ENCODE results near the gene EIF3J. TPM values are rescaled to one million over a fixed set of nuclear protein-coding genes. Genes with fewer than 3 reads are reported as not detected.
"Not testable (repeated sequence)": the region's sequence is repeated elsewhere in the genome, so short reads cannot be mapped to it uniquely, and the experiment has no call there.

Gene EIF3J
- total RNA-seq, 1 experiment from 2014 or later = 38.2 TPM

DNA sequence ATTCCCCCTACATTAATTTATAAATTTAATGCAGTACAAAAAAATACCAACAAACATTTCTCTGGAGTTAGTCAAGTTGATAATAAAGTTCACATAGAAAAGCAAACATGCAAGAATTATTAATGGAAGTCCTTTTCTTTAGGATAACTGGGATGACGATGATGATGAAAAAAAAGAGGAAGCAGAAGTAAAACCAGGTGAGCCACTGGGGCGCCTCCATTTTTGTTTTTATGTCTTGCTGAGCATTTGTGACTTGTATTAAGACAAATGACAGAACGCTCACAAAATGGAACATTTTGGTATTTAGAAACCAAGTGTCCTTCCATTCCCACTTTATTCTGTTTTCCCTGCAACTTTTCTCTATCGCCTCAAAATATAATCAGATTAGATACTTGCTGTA lies 13.8 kb downstream of the EIF3J start:
- H4K20me1 ChIP-seq (ENCODE audit: low read length) = peaks cover 44% of the 10 kb centered on the region

DNA sequence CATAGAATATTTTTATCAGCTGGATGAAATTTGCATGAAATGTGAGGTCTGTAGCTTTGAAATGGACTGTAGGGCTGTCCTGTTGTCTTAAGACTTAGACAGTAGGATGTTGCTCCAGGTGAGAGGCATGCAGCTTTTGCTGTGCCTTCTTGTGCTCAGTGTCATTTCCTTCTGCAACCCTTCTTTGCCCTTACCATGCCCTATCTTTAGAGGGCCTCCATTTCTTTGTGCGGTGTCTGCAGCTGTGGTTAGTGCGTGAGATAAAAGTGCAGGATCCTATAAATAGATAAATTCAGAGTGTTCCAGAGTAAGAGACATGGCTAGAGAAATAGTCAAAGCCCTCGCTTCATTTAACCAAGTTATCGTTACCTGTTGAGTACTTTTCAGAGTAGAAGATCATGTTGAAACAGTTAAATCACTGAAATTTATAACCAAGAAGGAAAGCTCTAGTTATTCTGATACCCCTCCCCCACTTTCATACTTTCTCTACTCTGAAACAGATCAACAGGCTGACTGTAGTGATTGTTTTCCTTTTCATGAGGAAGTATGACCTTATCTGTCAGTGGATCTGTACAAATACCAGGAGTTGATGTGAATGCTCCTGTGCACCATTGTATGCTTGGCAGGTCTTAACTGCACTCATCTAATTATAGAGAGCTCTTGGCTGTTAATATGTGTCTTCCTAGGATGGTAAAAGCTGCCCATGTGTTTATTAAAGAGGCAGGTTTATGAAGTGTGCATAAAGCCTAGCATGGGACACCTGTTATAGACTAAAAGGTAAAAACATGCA lies 18.2 kb downstream of the EIF3J start:
- CTCF ChIA-PET = no interaction called here
- intact Hi-C loops (cut with micrococcal nuclease) = no loop called here
- TF ChIP-seq EZH2phosphoT487 (IDR thresholded peaks at IDR 0.05; ENCODE audit: borderline replicate concordance, low read length) (no peak), EZH2 (IDR thresholded peaks at IDR 0.05; ENCODE audit: low read length, unreplicated experiment) (no peak)
- TF ChIP-seq, protein P1, sequence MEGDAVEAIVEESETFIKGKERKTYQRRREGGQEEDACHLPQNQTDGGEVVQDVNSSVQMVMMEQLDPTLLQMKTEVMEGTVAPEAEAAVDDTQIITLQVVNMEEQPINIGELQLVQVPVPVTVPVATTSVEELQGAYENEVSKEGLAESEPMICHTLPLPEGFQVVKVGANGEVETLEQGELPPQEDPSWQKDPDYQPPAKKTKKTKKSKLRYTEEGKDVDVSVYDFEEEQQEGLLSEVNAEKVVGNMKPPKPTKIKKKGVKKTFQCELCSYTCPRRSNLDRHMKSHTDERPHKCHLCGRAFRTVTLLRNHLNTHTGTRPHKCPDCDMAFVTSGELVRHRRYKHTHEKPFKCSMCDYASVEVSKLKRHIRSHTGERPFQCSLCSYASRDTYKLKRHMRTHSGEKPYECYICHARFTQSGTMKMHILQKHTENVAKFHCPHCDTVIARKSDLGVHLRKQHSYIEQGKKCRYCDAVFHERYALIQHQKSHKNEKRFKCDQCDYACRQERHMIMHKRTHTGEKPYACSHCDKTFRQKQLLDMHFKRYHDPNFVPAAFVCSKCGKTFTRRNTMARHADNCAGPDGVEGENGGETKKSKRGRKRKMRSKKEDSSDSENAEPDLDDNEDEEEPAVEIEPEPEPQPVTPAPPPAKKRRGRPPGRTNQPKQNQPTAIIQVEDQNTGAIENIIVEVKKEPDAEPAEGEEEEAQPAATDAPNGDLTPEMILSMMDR (conservative IDR thresholded peaks at IDR 0.05; ENCODE audit: low read depth, low read length) = no peak
- H3K27me3 ChIP-seq (ENCODE audit: low read length) = no peaks in the 10 kb centered on the region
- DNase-seq (no peak), ATAC-seq (no peak)
- H3K9me3 ChIP-seq (ENCODE audit: low read length) = no peaks in the 10 kb centered on the region
- peaks cover 78% of the 10 kb centered on the region for H3K36me3 ChIP-seq (ENCODE audit: low read depth, low read length)
- H3K4me3 ChIP-seq (ENCODE audit: low read length) = no peak overlapping the region
- H3K9me2 ChIP-seq (replicated peaks; ENCODE audit: low read length) = no peaks in the 10 kb centered on the region
- BruUV-seq (replicated peaks) = no TSS peak
- H4K20me1 ChIP-seq (ENCODE audit: low read length) = peaks cover 24% of the 10 kb centered on the region
- POLR2A ChIA-PET (ENCODE audit: unreplicated experiment) = no interaction called here
- H3K9ac ChIP-seq (ENCODE audit: low read length) = no peak overlapping the region
- peaks cover 29% of the 10 kb centered on the region for H3K79me2 ChIP-seq (ENCODE audit: low read length)
- H2AFZ ChIP-seq (ENCODE audit: low read length) = no peak overlapping the region
- peaks cover 13% of the 10 kb centered on the region for H3K4me1 ChIP-seq (ENCODE audit: insufficient read depth, low read length)
- no peak overlapping the region for H3K27ac ChIP-seq (ENCODE audit: low read length)
- H3F3A ChIP-seq (ENCODE audit: low read length, unreplicated experiment) = no peaks in the 10 kb centered on the region
- H3K4me2 ChIP-seq (ENCODE audit: low read length) = no peak overlapping the region

More for the DNA sequence above, 13.8 kb downstream of the EIF3J start:
- ATAC-seq = no peak
- DNase-seq = no peak
- TF ChIP-seq EZH2 (IDR thresholded peaks at IDR 0.05; ENCODE audit: low read length, unreplicated experiment) (no peak), EZH2phosphoT487 (IDR thresholded peaks at IDR 0.05; ENCODE audit: borderline replicate concordance, low read length) (no peak)
- TF ChIP-seq, protein P1 (conservative IDR thresholded peaks at IDR 0.05; ENCODE audit: low read depth, low read length) = no peak; the same call in 1 of the 2 replicates
- no peaks in the 10 kb centered on the region for H3K9me2 ChIP-seq (replicated peaks; ENCODE audit: low read length)
- H3K4me2 ChIP-seq (ENCODE audit: low read length) = no peak overlapping the region
- H2AFZ ChIP-seq (ENCODE audit: low read length) = no peak overlapping the region
- BruUV-seq (replicated peaks) = no TSS peak
- intact Hi-C loops (cut with micrococcal nuclease) = no loop called here
- peaks cover 68% of the 10 kb centered on the region for H3K79me2 ChIP-seq (ENCODE audit: low read length)
- H3K4me1 ChIP-seq (ENCODE audit: insufficient read depth, low read length) = peaks cover 8% of the 10 kb centered on the region
- H3K9me3 ChIP-seq (ENCODE audit: low read length) = no peaks in the 10 kb centered on the region
- peaks cover 57% of the 10 kb centered on the region for H3K36me3 ChIP-seq (ENCODE audit: low read depth, low read length)
- ChIA-PET CTCF (interaction anchor here (1.0 kb wide), 2 partner anchors 11 to 122 kb away, joined by 3 to 5 read pairs; no protein-coding TSS in a partner anchor), POLR2A (ENCODE audit: unreplicated experiment) (interaction anchor here (0.6 kb wide), 1 partner anchor 148 kb away, joined by 3 read pairs; no protein-coding TSS in a partner anchor)
- H3K4me3 ChIP-seq (ENCODE audit: low read length) = no peak overlapping the region
- H3K9ac ChIP-seq (ENCODE audit: low read length) = no peak overlapping the region
- no peak overlapping the region for H3K27ac ChIP-seq (ENCODE audit: low read length)
- H3K27me3 ChIP-seq (ENCODE audit: low read length) = no peaks in the 10 kb centered on the region
- H3F3A ChIP-seq (ENCODE audit: low read length, unreplicated experiment) = no peaks in the 10 kb centered on the region

DNA sequence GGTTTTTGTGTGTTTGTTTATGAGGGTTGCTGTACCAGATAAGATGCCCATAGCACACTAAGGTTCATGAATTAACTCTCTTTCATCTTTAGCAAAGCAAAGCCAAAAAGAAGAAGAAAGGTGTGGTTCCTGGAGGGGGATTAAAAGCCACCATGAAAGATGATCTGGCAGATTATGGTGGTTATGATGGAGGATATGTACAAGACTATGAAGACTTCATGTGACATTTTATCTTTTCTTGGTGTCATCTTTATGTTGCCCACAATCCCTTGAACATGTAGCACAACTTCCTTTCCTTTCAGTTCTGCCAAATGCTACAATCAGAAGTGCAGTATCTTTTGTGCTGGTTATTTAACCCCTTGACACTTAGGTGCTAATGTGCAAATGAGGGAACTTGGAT lies 24.0 kb downstream of the EIF3J start:
- not testable (repeated sequence) for BruUV-seq (replicated peaks)
- peaks cover 89% of the 10 kb centered on the region for H3K36me3 ChIP-seq (ENCODE audit: low read depth, low read length)
- CTCF ChIA-PET = interaction anchor here (1.0 kb wide), 1 partner anchor 11 kb away, joined by 5 read pairs; no protein-coding TSS in a partner anchor

More for the DNA sequence above, 24.0 kb downstream of the EIF3J start:
- H4K20me1 ChIP-seq (ENCODE audit: low read length); intact Hi-C loops (cut with micrococcal nuclease); H3K4me3 ChIP-seq (ENCODE audit: low read length); ATAC-seq; H2AFZ ChIP-seq (ENCODE audit: low read length); H3K79me2 ChIP-seq (ENCODE audit: low read length); H3K4me2 ChIP-seq (ENCODE audit: low read length); H3K9ac ChIP-seq (ENCODE audit: low read length); H3K9me3 ChIP-seq (ENCODE audit: low read length); H3K27ac ChIP-seq (ENCODE audit: low read length); H3F3A ChIP-seq (ENCODE audit: low read length, unreplicated experiment); H3K27me3 ChIP-seq (ENCODE audit: low read length); H3K9me2 ChIP-seq (replicated peaks; ENCODE audit: low read length); DNase-seq: not testable (repeated sequence)
- POLR2A ChIA-PET (ENCODE audit: unreplicated experiment) = interaction anchor here (0.7 kb wide), 1 partner anchor 540 kb away, joined by 3 read pairs; no protein-coding TSS in a partner anchor
- peaks cover 13% of the 10 kb centered on the region for H3K4me1 ChIP-seq (ENCODE audit: insufficient read depth, low read length)

Measured in PC-3 (cell line).